Measurements from ENCODE around the gene DAPK1.

DAPK1 gene

DNA sequence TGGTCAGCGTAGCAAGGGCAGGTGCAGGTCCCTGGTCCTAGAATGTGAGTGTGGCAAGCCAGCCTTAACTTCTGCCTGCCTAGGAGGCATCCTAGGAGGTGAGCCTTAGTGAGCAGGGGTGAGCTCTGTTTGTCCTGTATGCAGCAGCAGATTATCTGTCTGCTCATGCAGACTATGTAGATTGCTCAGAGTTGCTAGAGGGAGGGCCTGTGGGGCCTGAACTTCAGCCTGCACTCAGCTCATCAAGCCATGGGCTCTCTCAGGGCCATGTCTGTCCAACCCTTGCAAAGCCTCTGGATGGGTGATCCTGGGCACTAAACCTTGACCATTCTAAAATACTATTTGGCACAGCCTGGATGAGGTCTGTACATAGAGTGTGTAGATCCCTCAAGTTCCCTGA, 219.8 kb downstream of the DAPK1 start:
- TF ChIP-seq, protein P1, sequence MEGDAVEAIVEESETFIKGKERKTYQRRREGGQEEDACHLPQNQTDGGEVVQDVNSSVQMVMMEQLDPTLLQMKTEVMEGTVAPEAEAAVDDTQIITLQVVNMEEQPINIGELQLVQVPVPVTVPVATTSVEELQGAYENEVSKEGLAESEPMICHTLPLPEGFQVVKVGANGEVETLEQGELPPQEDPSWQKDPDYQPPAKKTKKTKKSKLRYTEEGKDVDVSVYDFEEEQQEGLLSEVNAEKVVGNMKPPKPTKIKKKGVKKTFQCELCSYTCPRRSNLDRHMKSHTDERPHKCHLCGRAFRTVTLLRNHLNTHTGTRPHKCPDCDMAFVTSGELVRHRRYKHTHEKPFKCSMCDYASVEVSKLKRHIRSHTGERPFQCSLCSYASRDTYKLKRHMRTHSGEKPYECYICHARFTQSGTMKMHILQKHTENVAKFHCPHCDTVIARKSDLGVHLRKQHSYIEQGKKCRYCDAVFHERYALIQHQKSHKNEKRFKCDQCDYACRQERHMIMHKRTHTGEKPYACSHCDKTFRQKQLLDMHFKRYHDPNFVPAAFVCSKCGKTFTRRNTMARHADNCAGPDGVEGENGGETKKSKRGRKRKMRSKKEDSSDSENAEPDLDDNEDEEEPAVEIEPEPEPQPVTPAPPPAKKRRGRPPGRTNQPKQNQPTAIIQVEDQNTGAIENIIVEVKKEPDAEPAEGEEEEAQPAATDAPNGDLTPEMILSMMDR (IDR thresholded peaks at IDR 0.05): no peak

DNA sequence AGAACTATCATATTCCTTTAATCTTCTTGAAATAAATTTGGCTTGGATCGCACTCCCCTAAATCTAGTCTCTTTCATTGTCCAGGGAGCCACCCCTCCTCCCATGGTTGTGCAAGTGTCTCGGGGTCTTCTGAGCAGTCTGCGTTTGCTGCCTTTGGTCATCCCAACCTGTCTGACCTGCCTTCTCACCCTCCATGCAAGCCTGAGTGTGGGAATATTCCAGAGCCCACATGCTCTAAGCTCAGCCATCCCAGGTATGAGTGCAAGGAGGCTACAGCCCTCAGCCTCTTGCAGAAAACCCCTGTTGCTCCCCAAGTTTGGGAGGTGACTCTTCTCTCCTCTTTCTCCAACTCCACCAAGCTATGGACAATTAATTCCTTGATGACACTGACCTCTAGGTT, 220.6 kb downstream of the DAPK1 start:
- TF ChIP-seq, protein P1 (IDR thresholded peaks at IDR 0.05): no peak

DNA sequence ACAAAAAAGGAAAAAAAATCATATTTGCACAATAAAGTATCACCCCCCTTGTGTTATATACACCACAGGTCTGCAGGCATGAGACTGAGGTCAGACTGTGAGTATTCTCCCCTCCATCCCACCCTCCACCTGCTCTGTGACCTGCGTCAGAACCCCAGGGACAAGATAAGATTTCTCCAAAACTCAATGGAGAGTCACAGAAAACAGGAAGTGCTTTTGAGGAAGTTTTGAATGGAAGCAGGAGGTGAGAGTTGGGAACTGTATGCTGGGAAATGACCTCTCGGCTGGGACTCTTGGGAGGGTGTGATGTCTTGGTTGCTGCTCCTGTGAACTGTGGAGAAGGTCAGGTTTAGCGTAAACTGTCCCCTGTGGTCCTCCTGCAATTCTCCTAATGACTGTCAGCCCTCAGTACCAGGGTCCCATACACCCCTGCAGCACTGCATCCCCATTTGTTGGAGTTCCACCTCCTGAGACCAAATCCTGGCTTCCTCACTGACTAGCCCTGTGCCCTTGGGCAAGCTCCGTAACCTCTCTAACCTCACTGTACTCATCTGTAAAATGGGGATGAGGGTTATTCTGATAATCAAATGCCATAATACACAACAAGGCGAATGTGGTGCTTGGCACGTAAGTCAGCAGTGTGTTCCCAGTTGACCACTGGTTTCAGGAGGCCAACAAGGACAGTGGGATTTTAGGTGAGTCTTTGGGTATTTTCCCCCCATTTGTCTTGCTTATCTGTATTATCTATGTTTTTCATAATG, 221.4 kb downstream of the DAPK1 start:
- TF ChIP-seq, protein P1 (IDR thresholded peaks at IDR 0.05): no peak

DNA sequence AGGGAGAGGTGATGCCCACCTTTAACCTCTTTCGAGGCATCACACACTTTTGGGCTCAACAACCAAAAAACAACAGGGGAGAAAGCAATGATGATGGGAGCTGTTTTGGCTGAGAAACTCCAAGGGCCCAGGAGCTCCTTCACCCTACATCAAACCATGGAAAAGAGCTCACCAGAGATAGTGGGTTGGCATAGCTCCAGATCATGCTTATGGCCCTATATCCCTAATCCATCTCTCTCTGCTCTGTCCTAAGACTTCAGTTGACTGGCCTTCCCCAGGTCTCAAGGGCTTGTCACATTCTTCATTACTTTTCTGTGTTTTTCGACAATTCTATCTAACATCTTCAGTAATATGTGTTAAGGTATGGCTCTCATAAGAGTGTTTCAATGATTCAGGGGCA, 222.5 kb downstream of the DAPK1 start:
- TF ChIP-seq, protein P1 (IDR thresholded peaks at IDR 0.05): no peak

DNA sequence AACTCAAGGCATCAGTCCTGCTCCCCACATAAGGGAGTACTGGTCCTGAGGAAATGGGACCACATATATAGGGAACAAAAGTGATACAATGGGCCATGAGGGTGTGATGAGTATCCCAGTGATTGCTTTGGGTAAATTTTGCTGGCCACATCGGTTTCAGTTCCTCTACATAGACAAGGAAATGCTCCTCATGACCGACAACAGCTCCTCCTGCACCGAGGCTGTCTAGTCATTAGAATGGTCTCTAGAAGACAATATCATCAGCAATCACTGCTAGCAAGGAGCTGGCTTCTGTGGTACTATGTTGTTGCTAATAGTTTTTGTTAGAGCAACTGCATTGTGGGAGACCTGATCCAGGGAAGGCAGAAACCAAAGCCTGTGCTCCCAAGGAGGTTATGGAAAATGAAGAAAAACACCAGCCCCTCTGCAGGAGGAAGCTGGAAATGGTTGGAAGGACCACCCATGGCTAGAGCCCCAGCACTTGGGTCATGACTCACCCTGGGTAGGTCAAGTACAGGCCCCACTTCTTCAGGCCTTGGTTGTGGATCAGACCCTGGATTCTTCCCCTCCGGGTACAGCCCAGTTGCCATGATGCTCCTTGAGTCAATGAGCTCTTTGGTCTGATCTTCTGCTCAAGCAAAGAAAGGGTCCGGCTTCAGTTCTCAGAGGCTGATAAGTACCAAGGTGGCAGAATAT, 224.9 kb downstream of the DAPK1 start:
- TF ChIP-seq, protein P1 (IDR thresholded peaks at IDR 0.05): no peak

DNA sequence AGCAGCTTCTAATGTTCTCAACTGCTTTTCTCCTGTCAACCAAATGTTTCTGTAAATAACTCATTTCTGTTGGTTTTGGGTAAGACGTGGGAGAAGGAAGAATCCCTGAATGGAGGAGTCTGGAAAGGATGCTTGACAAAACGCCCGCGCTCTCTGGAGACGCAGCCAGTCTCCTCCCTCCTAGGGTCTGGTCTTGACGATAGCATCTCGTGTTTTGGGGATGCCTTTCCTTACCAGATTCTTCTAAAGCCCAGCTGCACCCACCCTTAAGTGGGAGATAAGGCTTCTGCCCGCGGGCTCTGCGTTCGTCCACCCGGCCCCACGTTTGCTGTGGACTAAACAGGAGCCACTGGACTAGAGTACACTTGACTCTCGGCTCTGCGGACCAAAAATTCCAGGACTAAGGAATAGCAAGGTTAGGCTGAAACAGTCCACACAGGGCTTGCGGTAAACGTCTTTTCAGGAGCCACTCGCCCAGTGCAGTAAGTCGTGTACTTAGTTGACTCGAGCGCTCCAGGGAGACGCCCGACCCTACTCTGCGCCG, 227.8 kb downstream of the DAPK1 start:
- TF ChIP-seq, protein P1 (IDR thresholded peaks at IDR 0.05): no peak

DNA sequence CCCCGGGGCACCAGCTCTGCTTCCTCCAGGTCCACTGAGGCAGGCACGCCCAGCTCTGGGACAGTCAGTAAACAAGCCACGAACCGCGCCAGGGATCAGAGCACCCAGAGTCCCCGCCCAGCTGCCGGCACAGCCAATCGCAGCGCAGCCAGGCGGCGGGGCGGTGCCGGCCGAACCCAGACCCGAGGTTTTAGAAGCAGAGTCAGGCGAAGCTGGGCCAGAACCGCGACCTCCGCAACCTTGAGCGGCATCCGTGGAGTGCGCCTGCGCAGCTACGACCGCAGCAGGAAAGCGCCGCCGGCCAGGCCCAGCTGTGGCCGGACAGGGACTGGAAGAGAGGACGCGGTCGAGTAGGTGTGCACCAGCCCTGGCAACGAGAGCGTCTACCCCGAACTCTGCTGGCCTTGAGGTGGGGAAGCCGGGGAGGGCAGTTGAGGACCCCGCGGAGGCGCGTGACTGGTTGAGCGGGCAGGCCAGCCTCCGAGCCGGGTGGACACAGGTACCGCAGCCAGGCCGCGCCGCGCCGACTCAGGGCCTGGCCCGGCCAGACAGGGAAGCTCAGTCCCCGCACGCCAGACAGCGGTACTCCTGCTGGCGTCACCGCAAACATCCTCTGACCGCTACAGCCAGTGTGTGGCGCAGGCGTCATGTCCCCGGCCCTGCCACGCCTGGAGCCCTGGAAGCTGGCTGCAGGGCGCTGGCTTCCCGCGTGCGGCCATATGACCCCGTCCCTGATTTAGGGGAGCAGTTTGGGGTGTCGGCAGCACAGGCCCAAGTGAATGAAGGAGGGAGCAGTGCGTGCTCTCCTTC, 228.4 kb downstream of the DAPK1 start, which contains the start of gene CTSL:
Gene CTSL (plus strand): TSS at position 220 of the 810 bp plus-strand sequence. CDS start 1,485 bp downstream, outside the sequence.
- TF ChIP-seq, protein P1 (IDR thresholded peaks at IDR 0.05): peak; percentile 49

Data from LNCAP (cell line).